B cell (primary cell): ENCODE measurements around the gene LRIT2. TPM values are rescaled to one million over a fixed set of nuclear protein-coding genes. Genes with fewer than 3 reads are reported as not detected.

ENCODE experiments used
- ATAC-seq: fragments of 200-7000 bp; cut with Tn5 transposase; one replicate; pipeline ENCODE4 v1.10.0; 2021; ENCODE audit warnings: low read depth, mild to moderate bottlenecking, moderate number of reproducible peaks, moderate library complexity
- CTCF ChIA-PET: fragments of 350-600 bp; sonication (Branson Sonifier 250); formaldehyde crosslinking; loops from one replicate; lab custom pipeline; 2021; ENCODE audit warnings: antibody characterized with exemption, inconsistent platforms; lab: Charles Lee
- POLR2A ChIA-PET: fragments of 350-600 bp; sonication (Branson Sonifier 250); formaldehyde crosslinking; loops from one replicate; lab custom pipeline; 2021; ENCODE audit warnings: antibody characterized with exemption; lab: Charles Lee
- DNase-seq: peaks from one replicate; pipeline ENCODE4 v3.0.0; 2013
- H2AFZ ChIP-seq: 2 replicates; pipeline ENCODE4 v1.6.1; 2012; ENCODE audit warnings: mild to moderate bottlenecking, low read depth, low read length; ENCODE audit not compliant: insufficient read depth, poor library complexity, severe bottlenecking
- H3K27ac ChIP-seq, 2 donors: 1 replicate in 1 of 2; 2 replicates in 1 of 2; pipeline ENCODE4 v1.5.1; 2012 to 2013; ENCODE audit warnings: low read length in 2 of 2, mild to moderate bottlenecking in 2 of 2, moderate library complexity in 1 of 2
- H3K27me3 ChIP-seq, 4 experiments: fragments of 200-600 bp in 1 of 4; sonication (generic) in 1 of 4; replicated peaks in 1 of 4; 1 replicate in 2 of 4; 2 replicates in 2 of 4; pipeline versions ENCODE4 v1.6.1 to v1.7.0; 2013 to 2016; ENCODE audit warnings: low read length in 3 of 4, mild to moderate bottlenecking in 2 of 4, mixed read lengths in 1 of 4, moderate library complexity in 1 of 4; ENCODE audit not compliant: insufficient read depth in 4 of 4, control insufficient read depth in 3 of 4; ENCODE audit errors: control extremely low read depth in 1 of 4
- H3K36me3 ChIP-seq, 2 experiments: replicated peaks in 1 of 2; 1 replicate in 1 of 2; 2 replicates in 1 of 2; pipeline versions ENCODE4 v1.6.1 to v1.7.1; 2013; ENCODE audit warnings: low read length in 1 of 2; ENCODE audit not compliant: insufficient read depth in 2 of 2, control insufficient read depth in 1 of 2; ENCODE audit errors: control extremely low read depth in 1 of 2, extremely low read depth in 1 of 2
- H3K4me1 ChIP-seq, 2 donors: fragments of 200-600 bp in 1 of 2; sonication (generic) in 1 of 2; 1 replicate in 1 of 2; 2 replicates in 1 of 2; pipeline versions ENCODE4 v1.5.1 to v1.6.1; 2013 to 2017; ENCODE audit warnings: low read length in 2 of 2; ENCODE audit not compliant: control insufficient read depth in 2 of 2, insufficient read depth in 2 of 2
- H3K4me2 ChIP-seq: replicated peaks from 2 replicates; pipeline ENCODE3; 2012; ENCODE audit warnings: mild to moderate bottlenecking, low read depth, low read length; ENCODE audit not compliant: poor library complexity, severe bottlenecking
- H3K4me3 ChIP-seq, 5 experiments: fragments of 200-600 bp in 1 of 5; sonication (generic) in 1 of 5; 1 replicate in 3 of 5; 2 replicates in 2 of 5; pipeline versions ENCODE4 v1.5.1 to v1.7.0; 2011 to 2016; ENCODE audit warnings: low read length in 4 of 5, mild to moderate bottlenecking in 4 of 5, low read depth in 2 of 5, control low read depth in 1 of 5, moderate library complexity in 1 of 5; ENCODE audit not compliant: insufficient read depth in 1 of 5; ENCODE audit errors: control extremely low read depth in 1 of 5, extremely low read depth in 1 of 5
- H3K79me2 ChIP-seq: fragments of 200-600 bp; sonication (generic); one replicate; pipeline ENCODE4 v1.6.0; 2016; ENCODE audit warnings: low read length; ENCODE audit not compliant: control insufficient read depth, insufficient read depth
- H3K9ac ChIP-seq: fragments of 200-600 bp; sonication (generic); 2 replicates; pipeline ENCODE4 v1.6.1; 2017; ENCODE audit warnings: mild to moderate bottlenecking, low read length, moderate library complexity
- H3K9me3 ChIP-seq, 3 donors: one replicate each; pipeline versions ENCODE4 v1.6.1 to v1.7.1; 2013; ENCODE audit warnings: low read length in 2 of 3; ENCODE audit not compliant: control insufficient read depth in 2 of 3, insufficient read depth in 1 of 3; ENCODE audit errors: control extremely low read depth in 1 of 3
- H4K20me1 ChIP-seq: 2 replicates; pipeline ENCODE4 v1.6.0; 2012; ENCODE audit warnings: mild to moderate bottlenecking, low read length; ENCODE audit not compliant: insufficient read depth, control insufficient read depth, poor library complexity, severe bottlenecking
- H3K27ac Mint-ChIP-seq: one replicate; pipeline ENCODE4 v1.8.0; 2021; ENCODE audit warnings: mixed read lengths
- H3K27me3 Mint-ChIP-seq: one replicate; pipeline ENCODE4 v1.8.0; 2021; ENCODE audit warnings: mixed read lengths
- H3K4me1 Mint-ChIP-seq: one replicate; pipeline ENCODE4 v1.8.0; 2021; ENCODE audit warnings: mixed read lengths
- H3K4me3 Mint-ChIP-seq: one replicate; pipeline ENCODE4 v1.8.0; 2021; ENCODE audit warnings: mixed read lengths
- H3K9me3 Mint-ChIP-seq: one replicate; pipeline ENCODE4 v1.8.0; 2022; ENCODE audit warnings: mixed read lengths; ENCODE audit not compliant: insufficient read depth
- CTCF ChIP-seq: fragments of 200-600 bp; IDR thresholded peaks from one replicate; pipeline ENCODE4 v1.8.0; 2022; ENCODE audit warnings: antibody characterized with exemption, mild to moderate bottlenecking
- EZH2 ChIP-seq: IDR thresholded peaks from 2 replicates; pipeline ENCODE4 v1.6.1; 2012; ENCODE audit warnings: borderline replicate concordance, low read depth, mild to moderate bottlenecking, moderate library complexity, low read length; ENCODE audit not compliant: insufficient read depth, poor library complexity, severe bottlenecking
- WGBS: methylation state at CpG from one replicate; pipeline ENCODE4 v1.1.5; 2013; ENCODE audit warnings: missing lambda C conversion rate; ENCODE audit not compliant: insufficient coverage; 5-methylcytosine and 5-hydroxymethylcytosine counted together
- intact Hi-C: fragments of 100-400 bp; cut with micrococcal nuclease; formaldehyde crosslinking; loops from one replicate; pipeline ENCODE4 v1.10.0; 2022
- polyA plus RNA-seq: library from polyadenylated mRNA; depleted of rRNA; stranded (reverse); fragments of >200 nt; gene quantifications from 2 replicates; pipeline ENCODE4 v1.2.3, GENCODE V29; 2012
- total RNA-seq, 2 donors: library from RNA; stranded (reverse); fragments of 120-200 nt in 1 of 2; gene quantifications; 1 replicate in 1 of 2; 2 replicates in 1 of 2; pipeline versions ENCODE4 v1.2.3 to v1.2.4, GENCODE V29; 2013 to 2022

LRIT2 gene
- total and polyA plus RNA-seq, 2 donors (not counting 1 experiment from before 2014, with no cell fraction given) = not detected

GRCh38 chr10:84179059-84179710 lies 46.2 kb downstream of the LRIT2 start:
- Histone ChIP-seq H3K4me1 (peaks cover 25 to 32% of the 10 kb centered on the region in 2 donors), H3K36me3 (no peaks in the 10 kb centered on the region), H3K27me3 (peaks cover 0 to 1% (median 0%) of the 10 kb centered on the region in 4 experiments), H3K9ac (peak overlapping the region; percentile 48), H3K9me3 (peaks cover 0 to 12% (median 0%) of the 10 kb centered on the region in 3 donors), H4K20me1 (no peaks in the 10 kb centered on the region), H3K4me3 (peak overlapping the region in 2 of 5 experiments; percentile 15 to 50), H2AFZ (peak overlapping the region; percentile 70), H3K79me2 (no peaks in the 10 kb centered on the region), H3K27ac (peak overlapping the region; percentile 74 to 77), H3K4me2 (peak overlapping the region; percentile 69)
- ChIA-PET POLR2A (interaction anchor here (0.7 to 1.0 kb wide), 2 partner anchors 16 to 21 kb away, joined by 3 to 12 read pairs; no protein-coding TSS in a partner anchor), CTCF (no interaction called here)
- TF ChIP-seq EZH2 (no peak), CTCF (no peak)
- peak; percentile 87 for DNase-seq
- peaks cover 5% of the 10 kb centered on the region for H3K4me1 Mint-ChIP-seq
- no peaks in the 10 kb centered on the region for H3K9me3 Mint-ChIP-seq
- intact Hi-C loops = loop anchor here (1.0 kb wide), 1 partner anchor 40 kb away; the partner anchor contains the start of gene GHITM
- WGBS = 38% methylated on average over 7 of the region's 12 CpGs
- no peak overlapping the region for H3K4me3 Mint-ChIP-seq
- ATAC-seq = peak; percentile 89
- no peak overlapping the region for H3K27ac Mint-ChIP-seq
- no peaks in the 10 kb centered on the region for H3K27me3 Mint-ChIP-seq

- WGBS = 100% methylated on average over 3 of the region's 3 CpGs
- H3K27ac Mint-ChIP-seq = no peak overlapping the region
- Histone ChIP-seq H3K9ac (no peak overlapping the region), H3K27me3 (no peaks in the 10 kb centered on the region), H3K36me3 (no peaks in the 10 kb centered on the region), H3K27ac (peak overlapping the region in 1 of 2 donors; percentile 31), H3K4me1 (peaks cover 25 to 32% of the 10 kb centered on the region in 2 donors), H3K4me2 (peak overlapping the region; percentile 49), H3K4me3 (no peak overlapping the region), H4K20me1 (no peaks in the 10 kb centered on the region), H2AFZ (no peak overlapping the region), H3K9me3 (peaks cover 0 to 12% (median 0%) of the 10 kb centered on the region in 3 donors), H3K79me2 (no peaks in the 10 kb centered on the region)
- intact Hi-C loops = no loop called here
- ChIA-PET CTCF (interaction anchor here (1.3 kb wide), 1 partner anchor 30 kb away, joined by 3 read pairs; no protein-coding TSS in a partner anchor), POLR2A (no interaction called here)
- peaks cover 5% of the 10 kb centered on the region for H3K4me1 Mint-ChIP-seq
- TF ChIP-seq EZH2 (no peak), CTCF (no peak)
- no peaks in the 10 kb centered on the region for H3K9me3 Mint-ChIP-seq
- no peaks in the 10 kb centered on the region for H3K27me3 Mint-ChIP-seq
- ATAC-seq = no peak
- H3K4me3 Mint-ChIP-seq = no peak overlapping the region
- no peak for DNase-seq
Measured at GRCh38 chr10:84178160-84178609, 47.2 kb downstream of the LRIT2 start.
